Neural progenitor cell (in vitro differentiated cells): ENCODE measurements around the gene MRI1.

Experiments used
- CTCF ChIP-seq: fragments of 200-600 bp; sonication (generic); IDR thresholded peaks from 2 replicates; pipeline ENCODE4 v1.5.1; 2017; ENCODE audit warnings: antibody characterized with exemption, mild to moderate bottlenecking
- EZH2 ChIP-seq: fragments of 200-600 bp; sonication (generic); IDR thresholded peaks from 2 replicates; pipeline ENCODE4 v1.6.1; 2017; ENCODE audit warnings: antibody characterized with exemption, mild to moderate bottlenecking, moderate library complexity
- EZH2phosphoT487 ChIP-seq: fragments of 200-600 bp; sonication (generic); IDR thresholded peaks from 2 replicates; pipeline ENCODE4 v1.6.1; 2017; ENCODE audit warnings: antibody characterized with exemption

GRCh38 chr19:13806728-13807127 is 42.4 kb downstream of the MRI1 start:
- no peak for TF ChIP-seq CTCF
- TF ChIP-seq EZH2 = no peak
- no peak for TF ChIP-seq EZH2phosphoT487
